ENCODE measurements around the gene TSPAN14. TPM values are rescaled to one million over a fixed set of nuclear protein-coding genes. Genes with fewer than 3 reads are reported as not detected.
A peak's percentile ranks its signal among the peaks of the same experiment; 100 is the strongest.

TSPAN14 gene
- total RNA-seq, 4 donors from 2014 or later: 123 to 163 (median 150) TPM

DNA sequence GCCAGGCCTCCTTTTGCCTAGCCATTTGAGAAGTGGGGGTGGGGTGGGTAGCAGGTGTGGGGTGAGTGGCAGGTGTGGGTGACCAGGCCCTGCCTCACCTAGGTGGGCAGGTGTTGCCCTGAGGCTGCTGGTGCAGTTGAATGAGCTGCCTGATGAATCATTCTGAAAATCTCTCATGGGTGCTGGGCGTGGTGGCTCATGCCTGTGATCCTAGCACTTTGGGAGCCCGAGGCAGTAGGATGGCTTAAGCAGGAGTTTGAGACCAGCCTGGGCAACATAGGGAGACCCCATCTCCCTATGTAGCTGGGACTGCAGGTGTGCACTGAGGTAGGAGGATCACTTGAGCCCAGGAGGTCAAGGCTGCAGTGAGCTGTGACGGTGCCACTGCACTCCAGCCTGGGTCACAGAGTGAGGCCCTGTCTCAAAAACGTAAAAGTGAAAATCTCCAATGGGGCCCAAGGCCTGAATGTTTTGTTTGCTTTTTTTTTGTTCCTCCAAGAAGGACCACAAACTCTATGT, 17.7 kb downstream of the TSPAN14 start:
- Histone ChIP-seq H3K9me3 (no peaks in the 10 kb centered on the region), H3K4me3 (no peak overlapping the region), H3K4me1 (peaks cover 0 to 100% (median 83%) of the 10 kb centered on the region in 4 donors), H3K36me3 (peaks cover 0 to 18% (median 3%) of the 10 kb centered on the region in 3 donors), H3K27me3 (no peaks in the 10 kb centered on the region), H3K27ac (peak overlapping the region in 3 of 4 donors; percentile 37 to 99 (median 93))
- 68% methylated on average over 4 of the region's 4 CpGs for WGBS, 2 donors
- TF ChIP-seq POLR2A (IDR thresholded peaks at IDR 0.05) (no peak), EP300 (IDR thresholded peaks at IDR 0.05) (no peak)
- TF ChIP-seq, protein P1, sequence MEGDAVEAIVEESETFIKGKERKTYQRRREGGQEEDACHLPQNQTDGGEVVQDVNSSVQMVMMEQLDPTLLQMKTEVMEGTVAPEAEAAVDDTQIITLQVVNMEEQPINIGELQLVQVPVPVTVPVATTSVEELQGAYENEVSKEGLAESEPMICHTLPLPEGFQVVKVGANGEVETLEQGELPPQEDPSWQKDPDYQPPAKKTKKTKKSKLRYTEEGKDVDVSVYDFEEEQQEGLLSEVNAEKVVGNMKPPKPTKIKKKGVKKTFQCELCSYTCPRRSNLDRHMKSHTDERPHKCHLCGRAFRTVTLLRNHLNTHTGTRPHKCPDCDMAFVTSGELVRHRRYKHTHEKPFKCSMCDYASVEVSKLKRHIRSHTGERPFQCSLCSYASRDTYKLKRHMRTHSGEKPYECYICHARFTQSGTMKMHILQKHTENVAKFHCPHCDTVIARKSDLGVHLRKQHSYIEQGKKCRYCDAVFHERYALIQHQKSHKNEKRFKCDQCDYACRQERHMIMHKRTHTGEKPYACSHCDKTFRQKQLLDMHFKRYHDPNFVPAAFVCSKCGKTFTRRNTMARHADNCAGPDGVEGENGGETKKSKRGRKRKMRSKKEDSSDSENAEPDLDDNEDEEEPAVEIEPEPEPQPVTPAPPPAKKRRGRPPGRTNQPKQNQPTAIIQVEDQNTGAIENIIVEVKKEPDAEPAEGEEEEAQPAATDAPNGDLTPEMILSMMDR (IDR thresholded peaks at IDR 0.05): no peak
- no peak for DNase-seq (ENCODE audit: low spot score in 2 of 2)

DNA sequence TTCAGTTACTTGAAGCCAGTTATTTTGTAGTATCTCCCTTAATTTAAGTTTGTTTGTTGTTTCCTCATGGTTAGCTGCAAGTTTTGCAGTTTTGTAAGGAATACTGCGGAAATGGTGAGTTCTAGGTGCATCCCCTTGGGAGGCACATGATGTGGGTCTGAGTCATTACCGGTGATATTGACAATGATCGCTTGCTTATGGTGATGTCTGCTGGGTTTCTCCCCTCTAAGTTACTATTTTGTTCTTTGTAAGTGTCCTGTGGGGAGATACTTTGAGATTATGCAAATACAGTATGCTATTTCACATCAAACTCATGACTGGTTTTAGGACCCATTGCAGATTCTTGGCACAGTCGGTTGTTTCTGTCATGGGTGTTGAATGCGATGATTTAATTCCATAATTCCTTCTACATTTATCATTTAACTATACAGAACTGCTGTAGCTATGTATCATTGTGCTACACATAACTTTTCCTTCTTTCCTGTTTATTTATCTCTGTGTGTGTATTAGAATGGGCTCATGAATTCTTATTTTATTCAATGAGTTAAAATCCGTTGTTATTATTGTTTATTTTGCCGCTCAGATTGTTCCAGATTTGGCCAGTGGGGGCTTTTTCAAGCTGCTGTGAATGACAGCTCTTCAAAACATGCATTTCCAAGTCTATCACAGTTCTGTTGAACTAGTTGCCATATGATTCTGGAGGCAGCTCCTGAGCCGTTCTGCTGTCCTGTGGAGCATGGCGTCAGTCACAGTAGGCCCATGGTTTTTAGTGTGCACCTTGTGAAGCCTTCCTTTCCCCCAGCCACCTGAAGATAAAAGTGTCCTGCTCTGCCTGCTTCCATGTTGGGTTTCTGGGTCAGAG, 18.4 kb downstream of the TSPAN14 start:
- Histone ChIP-seq H3K36me3 (peaks cover 0 to 24% (median 3%) of the 10 kb centered on the region in 3 donors), H3K9me3 (peaks cover 0 to 2% (median 0%) of the 10 kb centered on the region in 4 donors), H3K4me3 (no peak overlapping the region), H3K27ac (peak overlapping the region; percentile 18 to 99 (median 70)), H3K4me1 (peaks cover 0 to 100% (median 82%) of the 10 kb centered on the region in 4 donors), H3K27me3 (no peaks in the 10 kb centered on the region)
- TF ChIP-seq, protein P1 (IDR thresholded peaks at IDR 0.05): no peak
- peak in 1 of 2 donors; percentile 36 for TF ChIP-seq EP300 (IDR thresholded peaks at IDR 0.05)
- WGBS, 2 donors: 41 to 45% methylated on average over 9 of the region's 9 CpGs
- no peak for DNase-seq (ENCODE audit: low spot score in 2 of 2)

DNA sequence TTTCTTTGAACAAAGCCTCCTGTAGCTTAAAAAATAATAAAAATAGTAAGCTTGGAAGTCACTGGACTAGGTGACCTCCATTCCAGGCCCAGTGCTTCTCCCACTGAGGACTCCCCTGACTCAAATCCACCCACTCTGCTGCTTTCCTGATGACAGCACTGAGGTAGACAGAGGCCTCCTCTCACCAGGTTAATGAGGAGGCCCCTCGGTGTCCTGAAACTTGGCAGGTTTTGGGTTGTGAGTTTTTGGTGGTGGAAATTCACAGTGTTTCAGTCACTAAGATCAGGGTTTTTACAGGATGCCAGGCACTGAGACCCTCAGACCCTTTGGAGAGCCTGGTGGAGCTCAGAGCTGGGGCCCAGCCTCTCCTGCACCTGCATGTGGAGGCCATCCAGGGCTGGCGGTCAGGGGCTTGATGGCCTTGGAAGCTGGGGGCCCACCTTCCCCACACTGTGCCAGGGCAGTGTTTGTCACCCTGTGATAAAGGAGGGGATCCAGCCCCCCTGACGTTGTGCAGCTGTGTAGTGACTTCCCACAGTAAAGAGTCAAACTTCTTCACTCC, 19.1 kb downstream of the TSPAN14 start:
- H3K27ac ChIP-seq: peak overlapping the region; percentile 18 to 99 (median 70)
- 63 to 64% methylated on average over 3 of the region's 3 CpGs for WGBS, 2 donors
- H3K27me3 ChIP-seq: no peaks in the 10 kb centered on the region
- peaks cover 0 to 96% (median 79%) of the 10 kb centered on the region in 4 donors for H3K4me1 ChIP-seq
- no peak for DNase-seq (ENCODE audit: low spot score in 2 of 2)
- H3K9me3 ChIP-seq: peaks cover 0 to 9% (median 1%) of the 10 kb centered on the region in 4 donors
- TF ChIP-seq EP300 (IDR thresholded peaks at IDR 0.05): no peak
- TF ChIP-seq, protein P1 (IDR thresholded peaks at IDR 0.05): no peak
- no peak for TF ChIP-seq POLR2A (IDR thresholded peaks at IDR 0.05)
- no peak overlapping the region for H3K4me3 ChIP-seq
- peaks cover 0 to 31% (median 3%) of the 10 kb centered on the region in 3 donors for H3K36me3 ChIP-seq

DNA sequence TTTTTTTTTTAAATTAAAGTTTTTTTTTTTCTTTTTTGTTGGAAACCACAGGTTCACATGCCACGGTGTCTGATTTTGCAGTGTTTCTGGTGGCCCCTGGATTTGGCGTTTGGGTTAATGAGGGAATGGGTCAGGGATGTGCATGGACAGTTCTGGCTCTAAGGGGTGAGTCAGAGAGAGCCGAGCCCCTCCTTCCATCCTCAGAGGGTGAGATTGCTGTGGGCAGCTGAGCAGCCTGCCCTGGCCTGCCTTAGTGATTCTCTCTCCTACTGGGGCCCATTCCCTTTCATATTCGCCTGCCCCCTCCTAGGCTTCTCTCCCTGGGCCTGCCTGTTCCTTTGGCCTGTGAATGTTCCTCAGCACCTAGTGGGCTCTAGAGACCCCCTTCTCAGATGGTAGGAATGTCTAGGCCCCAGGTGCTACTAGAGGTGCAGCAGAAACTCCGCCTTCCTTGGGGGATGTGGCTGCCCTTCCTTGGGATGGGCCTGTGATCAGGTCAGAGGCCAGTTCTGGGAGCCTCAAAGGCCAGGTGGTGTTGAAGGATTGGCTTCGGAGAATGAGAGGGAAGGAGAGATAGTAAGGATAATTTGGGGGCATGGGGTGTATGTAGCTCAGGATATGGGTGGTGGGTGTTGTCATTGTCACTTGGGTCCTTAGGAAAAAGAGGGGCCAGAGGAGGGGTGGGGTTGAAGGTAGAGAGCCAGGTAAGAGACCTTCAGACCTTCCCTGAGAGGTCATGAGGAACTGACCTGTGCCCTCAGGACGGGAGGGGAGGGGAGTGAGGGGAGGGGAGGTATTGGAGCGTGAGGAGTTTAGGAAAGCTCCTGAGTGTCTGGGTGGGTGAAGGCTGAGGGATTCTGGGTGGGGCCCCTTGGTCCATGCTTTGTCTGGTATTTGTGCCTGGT, 19.8 kb downstream of the TSPAN14 start:
- no peak for DNase-seq (ENCODE audit: low spot score in 2 of 2)
- peaks cover 0 to 89% (median 71%) of the 10 kb centered on the region in 4 donors for H3K4me1 ChIP-seq
- WGBS, 2 donors: 71 to 74% methylated on average over 8 of the region's 8 CpGs
- peaks cover 0 to 14% (median 3%) of the 10 kb centered on the region in 4 donors for H3K9me3 ChIP-seq
- peaks cover 0 to 36% (median 3%) of the 10 kb centered on the region in 3 donors for H3K36me3 ChIP-seq
- H3K27me3 ChIP-seq: no peaks in the 10 kb centered on the region
- TF ChIP-seq, protein P1 (IDR thresholded peaks at IDR 0.05): no peak
- no peak for TF ChIP-seq POLR2A (IDR thresholded peaks at IDR 0.05)
- no peak for TF ChIP-seq EP300 (IDR thresholded peaks at IDR 0.05)
- H3K4me3 ChIP-seq: no peak overlapping the region
- peak overlapping the region; percentile 24 to 99 (median 62) for H3K27ac ChIP-seq
